WTC11 (cell line): ENCODE measurements around the gene HERPUD2.

ENCODE experiments used
- GABPB1 ChIP-seq: sonication (generic); formaldehyde crosslinking; IDR thresholded peaks from 2 replicates; pipeline ENCODE4 v1.8.1; 2023; ENCODE audit warnings: mild to moderate bottlenecking, missing genetic modification reagents
- ZNF232 ChIP-seq: sonication (generic); formaldehyde crosslinking; IDR thresholded peaks from 2 replicates; pipeline ENCODE4 v1.8.0; 2022; ENCODE audit warnings: mild to moderate bottlenecking, missing genetic modification reagents
- TF ChIP-seq, protein P1 (sequence below): sonication (generic); formaldehyde crosslinking; IDR thresholded peaks from 2 replicates; pipeline ENCODE4 v1.8.1; 2023; ENCODE audit warnings: mild to moderate bottlenecking, missing genetic modification reagents
- TF ChIP-seq, protein P2 (sequence below): fragments of 200-600 bp; IDR thresholded peaks from 2 replicates; pipeline ENCODE4 v1.8.0; 2022; ENCODE audit warnings: antibody characterized with exemption
- TF ChIP-seq, protein P3 (sequence below): sonication (generic); formaldehyde crosslinking; IDR thresholded peaks from 2 replicates; pipeline ENCODE4 v1.8.1; 2022; ENCODE audit warnings: mild to moderate bottlenecking, moderate library complexity, missing genetic modification reagents
- TF ChIP-seq, protein P4 (sequence below): sonication (generic); formaldehyde crosslinking; IDR thresholded peaks from 2 replicates; pipeline ENCODE4 v1.8.1; 2022; ENCODE audit warnings: missing genetic modification reagents, borderline replicate concordance
- TF ChIP-seq, protein P5 (sequence below): sonication (generic); formaldehyde crosslinking; IDR thresholded peaks from 2 replicates; pipeline ENCODE4 v1.8.0; 2023; ENCODE audit warnings: missing genetic modification reagents, mild to moderate bottlenecking, borderline replicate concordance

DNA sequence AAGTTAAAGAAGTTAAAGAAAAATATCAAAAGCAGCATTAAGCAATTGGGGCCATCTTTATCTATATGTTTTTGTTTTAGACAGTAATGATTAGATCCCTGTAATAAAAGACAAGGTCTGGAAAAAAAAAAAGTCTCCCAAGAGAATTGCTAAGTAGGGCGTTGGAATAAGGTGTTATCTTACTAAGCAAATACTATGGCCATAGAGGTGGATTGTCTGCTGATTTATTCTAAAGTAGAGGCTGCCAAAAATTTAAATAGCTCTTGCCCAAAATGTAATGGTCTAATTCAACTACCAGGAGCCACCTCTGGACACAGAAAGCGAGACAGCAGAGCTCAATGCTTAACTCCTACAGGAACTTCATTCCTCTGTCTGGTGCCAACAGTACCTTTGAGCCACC, 71.6 kb downstream of the HERPUD2 start:
- TF ChIP-seq, protein P1, sequence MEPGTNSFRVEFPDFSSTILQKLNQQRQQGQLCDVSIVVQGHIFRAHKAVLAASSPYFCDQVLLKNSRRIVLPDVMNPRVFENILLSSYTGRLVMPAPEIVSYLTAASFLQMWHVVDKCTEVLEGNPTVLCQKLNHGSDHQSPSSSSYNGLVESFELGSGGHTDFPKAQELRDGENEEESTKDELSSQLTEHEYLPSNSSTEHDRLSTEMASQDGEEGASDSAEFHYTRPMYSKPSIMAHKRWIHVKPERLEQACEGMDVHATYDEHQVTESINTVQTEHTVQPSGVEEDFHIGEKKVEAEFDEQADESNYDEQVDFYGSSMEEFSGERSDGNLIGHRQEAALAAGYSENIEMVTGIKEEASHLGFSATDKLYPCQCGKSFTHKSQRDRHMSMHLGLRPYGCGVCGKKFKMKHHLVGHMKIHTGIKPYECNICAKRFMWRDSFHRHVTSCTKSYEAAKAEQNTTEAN (CRISPR knock-in tag), result no peak
- TF ChIP-seq, protein P2, sequence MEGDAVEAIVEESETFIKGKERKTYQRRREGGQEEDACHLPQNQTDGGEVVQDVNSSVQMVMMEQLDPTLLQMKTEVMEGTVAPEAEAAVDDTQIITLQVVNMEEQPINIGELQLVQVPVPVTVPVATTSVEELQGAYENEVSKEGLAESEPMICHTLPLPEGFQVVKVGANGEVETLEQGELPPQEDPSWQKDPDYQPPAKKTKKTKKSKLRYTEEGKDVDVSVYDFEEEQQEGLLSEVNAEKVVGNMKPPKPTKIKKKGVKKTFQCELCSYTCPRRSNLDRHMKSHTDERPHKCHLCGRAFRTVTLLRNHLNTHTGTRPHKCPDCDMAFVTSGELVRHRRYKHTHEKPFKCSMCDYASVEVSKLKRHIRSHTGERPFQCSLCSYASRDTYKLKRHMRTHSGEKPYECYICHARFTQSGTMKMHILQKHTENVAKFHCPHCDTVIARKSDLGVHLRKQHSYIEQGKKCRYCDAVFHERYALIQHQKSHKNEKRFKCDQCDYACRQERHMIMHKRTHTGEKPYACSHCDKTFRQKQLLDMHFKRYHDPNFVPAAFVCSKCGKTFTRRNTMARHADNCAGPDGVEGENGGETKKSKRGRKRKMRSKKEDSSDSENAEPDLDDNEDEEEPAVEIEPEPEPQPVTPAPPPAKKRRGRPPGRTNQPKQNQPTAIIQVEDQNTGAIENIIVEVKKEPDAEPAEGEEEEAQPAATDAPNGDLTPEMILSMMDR, result no peak
- TF ChIP-seq GABPB1 (CRISPR knock-in tag) (no peak), ZNF232 (CRISPR knock-in tag) (no peak)
- TF ChIP-seq, protein P3, sequence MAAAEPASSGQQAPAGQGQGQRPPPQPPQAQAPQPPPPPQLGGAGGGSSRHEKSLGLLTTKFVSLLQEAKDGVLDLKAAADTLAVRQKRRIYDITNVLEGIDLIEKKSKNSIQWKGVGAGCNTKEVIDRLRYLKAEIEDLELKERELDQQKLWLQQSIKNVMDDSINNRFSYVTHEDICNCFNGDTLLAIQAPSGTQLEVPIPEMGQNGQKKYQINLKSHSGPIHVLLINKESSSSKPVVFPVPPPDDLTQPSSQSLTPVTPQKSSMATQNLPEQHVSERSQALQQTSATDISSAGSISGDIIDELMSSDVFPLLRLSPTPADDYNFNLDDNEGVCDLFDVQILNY (CRISPR knock-in tag), result no peak
- TF ChIP-seq, protein P4, sequence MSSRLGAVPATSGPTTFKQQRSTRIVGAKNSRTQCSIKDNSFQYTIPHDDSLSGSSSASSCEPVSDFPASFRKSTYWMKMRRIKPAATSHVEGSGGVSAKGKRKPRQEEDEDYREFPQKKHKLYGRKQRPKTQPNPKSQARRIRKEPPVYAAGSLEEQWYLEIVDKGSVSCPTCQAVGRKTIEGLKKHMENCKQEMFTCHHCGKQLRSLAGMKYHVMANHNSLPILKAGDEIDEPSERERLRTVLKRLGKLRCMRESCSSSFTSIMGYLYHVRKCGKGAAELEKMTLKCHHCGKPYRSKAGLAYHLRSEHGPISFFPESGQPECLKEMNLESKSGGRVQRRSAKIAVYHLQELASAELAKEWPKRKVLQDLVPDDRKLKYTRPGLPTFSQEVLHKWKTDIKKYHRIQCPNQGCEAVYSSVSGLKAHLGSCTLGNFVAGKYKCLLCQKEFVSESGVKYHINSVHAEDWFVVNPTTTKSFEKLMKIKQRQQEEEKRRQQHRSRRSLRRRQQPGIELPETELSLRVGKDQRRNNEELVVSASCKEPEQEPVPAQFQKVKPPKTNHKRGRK (CRISPR knock-in tag), result no peak
- TF ChIP-seq, protein P5, sequence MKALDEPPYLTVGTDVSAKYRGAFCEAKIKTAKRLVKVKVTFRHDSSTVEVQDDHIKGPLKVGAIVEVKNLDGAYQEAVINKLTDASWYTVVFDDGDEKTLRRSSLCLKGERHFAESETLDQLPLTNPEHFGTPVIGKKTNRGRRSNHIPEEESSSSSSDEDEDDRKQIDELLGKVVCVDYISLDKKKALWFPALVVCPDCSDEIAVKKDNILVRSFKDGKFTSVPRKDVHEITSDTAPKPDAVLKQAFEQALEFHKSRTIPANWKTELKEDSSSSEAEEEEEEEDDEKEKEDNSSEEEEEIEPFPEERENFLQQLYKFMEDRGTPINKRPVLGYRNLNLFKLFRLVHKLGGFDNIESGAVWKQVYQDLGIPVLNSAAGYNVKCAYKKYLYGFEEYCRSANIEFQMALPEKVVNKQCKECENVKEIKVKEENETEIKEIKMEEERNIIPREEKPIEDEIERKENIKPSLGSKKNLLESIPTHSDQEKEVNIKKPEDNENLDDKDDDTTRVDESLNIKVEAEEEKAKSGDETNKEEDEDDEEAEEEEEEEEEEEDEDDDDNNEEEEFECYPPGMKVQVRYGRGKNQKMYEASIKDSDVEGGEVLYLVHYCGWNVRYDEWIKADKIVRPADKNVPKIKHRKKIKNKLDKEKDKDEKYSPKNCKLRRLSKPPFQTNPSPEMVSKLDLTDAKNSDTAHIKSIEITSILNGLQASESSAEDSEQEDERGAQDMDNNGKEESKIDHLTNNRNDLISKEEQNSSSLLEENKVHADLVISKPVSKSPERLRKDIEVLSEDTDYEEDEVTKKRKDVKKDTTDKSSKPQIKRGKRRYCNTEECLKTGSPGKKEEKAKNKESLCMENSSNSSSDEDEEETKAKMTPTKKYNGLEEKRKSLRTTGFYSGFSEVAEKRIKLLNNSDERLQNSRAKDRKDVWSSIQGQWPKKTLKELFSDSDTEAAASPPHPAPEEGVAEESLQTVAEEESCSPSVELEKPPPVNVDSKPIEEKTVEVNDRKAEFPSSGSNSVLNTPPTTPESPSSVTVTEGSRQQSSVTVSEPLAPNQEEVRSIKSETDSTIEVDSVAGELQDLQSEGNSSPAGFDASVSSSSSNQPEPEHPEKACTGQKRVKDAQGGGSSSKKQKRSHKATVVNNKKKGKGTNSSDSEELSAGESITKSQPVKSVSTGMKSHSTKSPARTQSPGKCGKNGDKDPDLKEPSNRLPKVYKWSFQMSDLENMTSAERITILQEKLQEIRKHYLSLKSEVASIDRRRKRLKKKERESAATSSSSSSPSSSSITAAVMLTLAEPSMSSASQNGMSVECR (CRISPR knock-in tag), result no peak
